GM18909 (cell line): ENCODE measurements around the gene C2orf92.
"Not testable (repeated sequence)": the region's sequence is repeated elsewhere in the genome, so short reads cannot be mapped to it uniquely, and the experiment has no call there.

ENCODE experiments used
- ATAC-seq: cut with Tn5 transposase; IDR thresholded peaks from one replicate; pipeline ENCODE4 v1.9.1; 2021; ENCODE audit warnings: mild to moderate bottlenecking; ENCODE audit not compliant: unreplicated experiment, poor library complexity

C2orf92 gene

DNA sequence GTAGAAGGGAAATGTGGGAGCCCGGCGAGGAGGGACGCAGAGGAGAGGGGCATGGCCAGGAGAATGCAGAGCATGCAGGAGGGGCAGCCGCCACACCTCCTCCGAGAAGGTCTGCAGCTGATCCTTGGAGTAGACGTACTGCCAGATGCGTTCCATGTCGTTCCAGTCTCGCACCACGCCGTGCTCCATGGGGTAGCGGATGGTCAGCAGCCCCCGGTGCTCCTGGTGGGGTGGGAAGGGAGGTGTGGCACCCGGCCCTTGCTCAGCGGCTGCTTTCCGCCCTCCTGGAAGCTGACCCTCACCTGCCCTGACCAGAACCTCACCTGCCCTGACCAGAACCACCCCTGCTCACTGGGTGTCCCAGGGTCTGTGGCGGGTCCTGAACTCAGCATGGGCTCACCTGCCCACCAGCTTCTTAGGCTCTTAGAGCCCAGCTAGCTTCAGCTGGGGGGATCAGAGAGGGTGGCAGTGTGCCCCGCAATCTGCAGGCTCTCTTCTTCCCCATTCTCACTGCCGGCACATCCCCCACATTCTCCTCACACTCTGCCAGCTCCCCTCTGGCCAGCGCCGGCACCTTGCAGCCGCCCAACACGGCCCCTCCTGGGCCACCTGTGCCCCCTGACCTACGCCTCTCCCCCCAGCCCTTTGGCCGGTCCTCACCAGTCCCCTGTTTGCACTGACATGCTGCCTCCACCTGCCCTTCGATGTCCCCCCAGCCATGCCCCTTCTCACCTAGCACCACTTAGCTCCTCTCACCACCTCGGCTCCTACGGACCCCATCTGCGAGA lies 10.1 kb upstream of the C2orf92 start:
- ATAC-seq, result no peak

DNA sequence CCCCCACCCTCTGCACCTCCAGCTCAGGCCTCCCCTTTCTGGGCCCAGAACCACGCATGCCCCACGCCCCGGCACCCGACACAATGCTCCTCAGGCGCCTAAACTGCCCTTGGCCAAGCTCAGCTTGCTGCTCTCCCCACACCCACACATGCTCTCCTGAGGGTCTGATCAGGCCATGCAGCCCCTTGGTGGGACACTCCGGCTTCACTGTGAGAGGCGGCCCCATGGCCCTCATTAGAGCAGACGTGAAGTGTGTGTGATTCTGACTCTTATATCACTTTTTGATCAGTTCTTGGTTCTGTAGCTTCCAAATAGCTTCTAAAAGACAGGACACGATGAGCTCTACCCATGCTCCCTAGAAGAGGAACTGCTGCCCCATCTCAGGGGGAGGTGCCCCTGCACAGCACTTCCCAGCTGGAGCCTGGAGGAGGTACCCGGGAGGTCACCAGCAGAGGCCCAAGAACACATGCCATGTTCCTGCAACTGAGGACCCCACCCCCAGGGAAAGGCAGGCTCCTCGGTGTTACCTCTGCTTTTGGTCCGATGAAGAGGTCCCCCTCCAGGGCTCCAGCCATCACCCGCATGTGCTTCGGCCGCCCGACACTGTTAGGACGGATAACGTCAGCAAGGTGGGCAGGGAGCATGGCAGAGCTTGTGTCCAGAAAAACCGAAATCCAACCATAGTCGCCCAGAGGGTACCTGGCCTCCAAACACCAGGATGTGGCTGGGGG lies 9.3 kb upstream of the C2orf92 start:
- ATAC-seq, result no peak

DNA sequence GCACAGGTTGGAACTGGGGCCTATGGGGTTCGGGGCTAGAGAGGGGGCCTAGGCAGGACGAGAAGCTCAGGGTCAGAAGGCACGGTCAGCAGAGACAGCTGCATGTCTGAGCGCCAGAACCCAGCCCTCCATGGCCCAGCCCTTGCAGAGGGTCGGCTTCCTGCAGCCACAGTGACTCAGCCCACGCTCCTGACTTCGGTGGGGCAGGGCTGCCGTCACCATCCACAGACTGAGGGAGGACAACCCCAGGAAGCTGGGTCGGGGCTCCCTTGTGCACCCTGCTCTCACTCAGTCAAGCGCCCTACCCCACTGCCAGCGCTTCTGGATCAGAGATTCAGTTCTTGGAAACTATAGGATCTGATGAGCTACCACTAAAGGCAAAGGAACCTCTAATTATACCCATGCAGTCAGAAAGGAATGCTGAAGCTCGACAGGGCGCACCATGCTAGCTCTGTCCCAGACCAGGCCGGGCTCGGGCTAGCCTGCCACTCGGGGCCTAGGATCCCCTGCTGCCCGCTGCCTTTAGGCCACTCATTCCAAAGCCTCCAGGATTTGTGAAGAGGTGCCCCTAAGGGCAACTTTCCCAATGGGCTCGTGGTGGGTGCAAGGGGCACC lies 8.6 kb upstream of the C2orf92 start:
- no peak for ATAC-seq

DNA sequence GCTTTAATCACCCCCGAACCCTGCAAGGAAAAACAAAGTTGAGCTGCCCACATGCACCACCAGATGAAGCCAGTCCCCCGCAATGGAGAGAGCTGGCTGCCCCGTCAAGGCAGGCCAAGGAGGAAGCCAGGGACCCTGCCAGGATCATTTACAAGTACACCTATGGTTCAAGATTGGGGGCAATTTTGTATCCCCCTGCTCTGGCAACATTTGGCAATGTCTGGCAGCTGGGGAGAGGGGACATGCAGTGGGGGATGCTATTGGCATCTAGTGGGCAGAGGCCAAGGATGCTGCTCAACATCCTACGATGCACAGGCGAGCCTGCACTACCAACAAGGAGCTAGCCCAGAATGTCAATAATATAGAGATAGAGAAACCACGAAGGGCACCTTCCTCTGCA lies 7.6 kb upstream of the C2orf92 start:
- no peak for ATAC-seq

DNA sequence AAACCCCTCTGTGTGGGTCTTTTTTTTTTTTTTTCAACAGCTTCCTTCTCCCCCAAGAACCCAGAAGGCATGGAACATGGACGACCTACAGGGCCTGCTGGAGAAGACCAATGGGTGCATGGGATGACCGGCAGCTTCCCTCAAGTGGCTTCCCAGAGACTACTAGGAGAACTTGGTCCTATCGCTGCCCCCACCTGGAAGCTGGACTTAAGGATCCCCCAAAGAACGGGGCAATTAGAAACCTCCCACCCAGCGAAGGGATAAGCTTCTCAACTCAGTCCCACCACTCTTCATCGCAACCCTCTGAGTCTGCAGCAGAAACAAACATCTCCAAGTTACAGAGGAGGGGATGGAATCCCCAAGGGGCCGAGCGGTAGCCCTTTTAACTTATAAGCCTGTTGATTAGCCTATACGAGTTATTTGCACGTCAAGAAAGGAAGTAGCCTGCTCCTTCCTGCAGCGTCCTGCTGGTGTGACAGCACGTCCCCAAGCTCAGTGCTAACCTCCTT lies 7.1 kb upstream of the C2orf92 start:
- ATAC-seq, result no peak

DNA sequence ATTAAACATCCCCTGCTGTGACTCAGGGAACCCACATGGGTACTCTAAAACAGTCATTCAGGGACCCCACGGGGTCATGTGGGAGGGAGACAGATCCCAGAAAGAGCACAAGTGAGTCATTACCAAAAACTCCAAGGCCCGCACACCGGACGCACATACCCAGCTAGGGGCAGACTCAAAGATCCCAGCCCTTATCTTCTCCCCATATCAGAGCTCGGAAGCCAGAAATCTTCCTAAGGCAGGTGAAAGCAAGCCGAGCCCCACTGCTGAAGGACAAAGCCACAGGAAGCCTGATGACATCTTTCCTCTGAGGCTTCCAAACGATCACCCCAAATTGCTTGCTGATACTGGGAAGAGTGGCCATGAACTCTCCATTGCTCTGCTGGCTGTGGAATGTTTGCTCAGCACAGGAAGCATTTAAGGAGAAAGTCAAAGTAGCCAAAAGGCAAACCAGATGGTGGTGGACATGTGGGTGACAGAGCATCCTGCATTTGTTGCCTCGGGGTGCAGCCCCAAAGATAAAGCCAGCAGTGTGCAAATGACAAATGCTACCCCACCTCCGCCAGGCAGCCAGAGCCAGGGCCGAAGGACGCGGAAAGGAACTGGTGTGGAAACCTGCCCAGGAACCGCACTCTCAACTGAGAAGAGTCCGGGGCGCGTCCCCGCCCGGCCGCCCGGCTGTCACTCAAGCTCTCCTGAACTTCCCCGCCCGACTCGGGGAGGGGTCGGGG lies 6.5 kb upstream of the C2orf92 start:
- ATAC-seq, result peak; percentile 52

DNA sequence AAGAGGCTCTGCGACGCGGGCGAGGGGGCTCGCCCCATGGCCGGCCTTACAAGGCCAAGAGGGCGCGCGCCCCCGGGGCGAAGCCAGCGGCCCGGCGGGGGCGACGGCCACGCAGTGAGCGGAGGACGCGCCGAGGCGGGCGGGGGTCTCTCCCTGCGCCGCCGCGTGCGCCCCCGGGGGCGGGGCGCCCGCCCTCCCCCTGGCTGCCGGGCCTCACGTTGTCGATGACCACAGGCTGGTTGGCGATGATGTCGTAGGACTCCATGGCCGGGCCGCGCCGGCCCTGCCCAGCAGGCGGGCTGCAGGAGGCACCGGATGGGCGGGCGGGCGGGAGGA lies 5.9 kb upstream of the C2orf92 start:
- no peak for ATAC-seq

DNA sequence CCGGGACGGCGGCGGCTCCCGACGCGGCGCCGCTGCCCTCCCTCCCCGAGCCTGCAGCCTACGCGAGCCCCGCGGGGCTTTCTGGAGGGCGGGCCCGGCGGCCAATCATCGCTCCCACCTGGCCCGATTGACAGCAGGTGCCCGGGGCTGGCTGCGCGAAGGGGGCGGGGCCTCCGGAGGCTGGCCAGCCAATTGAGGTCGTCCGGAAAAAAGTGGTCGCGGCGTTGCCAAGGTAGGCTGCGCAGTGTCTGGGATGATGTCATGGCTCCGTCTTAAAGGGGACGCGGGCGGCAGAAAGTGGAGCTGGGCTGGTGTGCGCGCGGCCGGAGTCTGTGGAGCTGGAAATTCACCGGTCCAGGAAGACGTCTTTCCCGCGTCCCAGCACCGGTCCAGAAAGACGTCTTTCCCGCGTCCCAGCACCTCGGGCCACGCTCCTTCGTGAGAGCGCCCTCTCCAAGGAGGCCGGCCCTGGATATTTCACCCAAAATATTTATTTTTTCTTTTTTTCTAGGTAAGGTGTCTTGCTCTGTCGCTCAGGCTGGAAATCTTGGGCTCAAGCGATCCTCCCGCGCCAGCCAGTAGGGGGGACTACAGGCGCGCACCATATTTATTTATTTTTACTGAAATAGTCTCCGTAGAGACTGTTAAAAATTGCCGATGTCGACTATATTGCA lies 5.4 kb upstream of the C2orf92 start, which contains the start of gene ACTR1B:
TSS of gene ACTR1B (minus strand) at position 83 of the 674 bp plus-strand sequence. CDS start 154 bp downstream, outside the sequence.
- ATAC-seq, result peak; percentile 87

DNA sequence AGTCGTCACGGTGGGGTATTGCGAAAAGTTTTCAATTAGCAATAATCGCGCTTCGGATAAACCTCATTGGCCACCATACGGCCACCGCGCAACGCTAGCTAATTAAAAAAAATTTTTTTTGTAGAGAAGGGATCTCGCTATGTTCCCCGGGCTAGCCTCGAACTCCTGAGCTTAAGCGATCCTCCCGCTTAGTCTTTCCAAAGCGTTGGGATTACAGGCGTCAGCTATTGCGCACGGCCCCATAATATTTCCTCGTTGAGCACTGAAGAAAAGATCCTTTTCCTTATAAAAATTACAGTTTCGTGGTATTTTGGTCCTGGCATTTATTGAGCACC lies 4.9 kb upstream of the C2orf92 start:
- ATAC-seq, result no peak

DNA sequence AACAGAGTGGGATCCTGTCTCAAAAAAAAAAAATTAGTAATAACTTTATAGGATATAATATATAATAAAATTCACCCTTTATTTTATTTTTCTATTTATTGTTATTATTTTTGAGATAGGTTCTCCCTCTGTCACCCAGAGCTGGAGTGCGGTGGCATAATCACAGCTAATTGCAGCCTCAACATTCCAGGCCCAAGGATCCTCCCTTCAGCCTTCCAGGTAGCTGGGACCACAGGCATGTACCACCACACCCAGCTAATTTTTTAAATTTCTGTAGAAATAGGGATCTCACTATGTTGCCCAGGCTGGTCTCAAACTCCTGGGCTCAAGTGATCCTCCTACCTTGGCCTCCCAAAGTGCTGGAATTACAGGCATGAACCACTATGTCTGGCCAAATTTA lies 958 bp downstream of the C2orf92 start:
- ATAC-seq, result no peak

DNA sequence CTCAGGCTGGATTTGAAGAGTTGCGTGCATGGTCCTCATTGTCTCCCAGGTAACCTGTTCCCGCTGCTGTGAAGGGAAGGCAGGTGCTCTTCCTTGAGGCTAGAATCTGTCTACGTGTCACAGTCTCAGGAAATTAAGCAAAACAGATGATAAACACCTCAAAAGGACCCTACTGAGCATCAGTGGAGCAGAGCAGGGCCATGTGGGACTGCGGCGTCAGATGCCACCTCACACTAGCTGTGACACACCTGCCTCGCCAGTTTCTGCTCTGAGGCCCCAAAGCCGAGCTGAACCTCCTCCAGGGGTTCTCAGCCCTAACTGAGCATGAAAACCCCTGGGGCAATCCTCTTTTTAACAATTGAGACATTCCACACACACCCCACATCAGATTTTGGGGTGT lies 2.0 kb downstream of the C2orf92 start:
- no peak for ATAC-seq

DNA sequence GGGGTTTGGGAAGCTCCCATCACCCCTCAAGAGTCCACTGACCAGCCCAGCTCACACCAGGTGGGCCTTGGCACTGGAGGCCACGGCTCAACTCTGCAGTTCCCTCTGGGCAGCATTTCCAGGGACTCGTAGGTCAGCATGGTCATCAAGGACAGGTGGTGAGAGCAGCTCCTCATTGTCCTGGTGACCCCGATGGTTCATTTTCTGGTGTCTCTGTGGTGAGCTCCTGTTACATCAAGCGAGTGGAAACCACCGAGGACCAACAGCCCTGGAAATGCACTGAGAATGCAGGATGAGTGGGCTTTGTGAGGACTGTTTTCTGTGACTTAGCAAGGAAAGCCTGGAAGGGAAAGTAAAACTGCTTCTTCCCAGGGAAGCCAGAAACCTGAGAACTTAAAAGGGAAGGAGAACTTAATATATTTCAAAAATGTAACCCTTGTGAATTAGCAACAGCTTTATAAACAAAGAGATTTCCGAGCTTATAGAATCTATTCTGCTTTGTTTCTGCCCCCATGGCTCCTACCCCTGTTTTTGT lies 3.2 kb downstream of the C2orf92 start:
- not testable (repeated sequence) for ATAC-seq

DNA sequence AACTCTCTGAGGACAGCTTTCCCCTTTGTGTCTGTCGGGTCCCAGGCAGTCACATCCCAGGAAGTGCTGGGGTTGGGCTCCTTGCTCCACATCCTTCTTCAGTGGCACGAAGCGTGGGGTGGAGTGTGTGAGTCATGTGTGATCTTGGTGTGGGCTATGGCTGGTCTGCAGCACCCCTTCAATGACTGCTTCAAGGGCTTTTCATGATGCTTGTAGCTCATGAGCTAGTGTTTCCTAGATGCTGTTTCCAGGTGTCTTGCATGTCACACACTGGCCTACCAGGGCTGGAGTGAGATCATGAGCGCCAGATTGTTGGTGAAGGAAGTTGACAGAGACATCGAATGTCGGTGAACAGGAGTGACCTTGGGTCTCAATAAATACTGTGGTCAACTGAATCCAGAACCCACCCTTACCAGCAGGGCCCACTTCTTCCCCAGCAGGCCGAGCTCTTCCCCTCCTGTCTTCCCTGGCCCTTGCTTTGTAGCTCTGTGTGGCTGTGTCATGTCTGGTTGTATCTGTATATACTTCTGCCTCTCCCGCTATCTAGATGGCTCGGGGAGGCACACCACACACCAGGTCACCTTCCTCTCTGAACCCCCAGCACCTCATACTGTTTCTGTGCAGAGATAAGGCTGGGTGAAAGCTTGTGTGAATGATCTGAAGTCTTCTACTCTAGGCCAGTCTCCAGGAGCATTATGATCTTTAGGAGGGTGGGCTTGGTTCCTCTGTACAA lies 3.8 kb downstream of the C2orf92 start:
- no peak for ATAC-seq

DNA sequence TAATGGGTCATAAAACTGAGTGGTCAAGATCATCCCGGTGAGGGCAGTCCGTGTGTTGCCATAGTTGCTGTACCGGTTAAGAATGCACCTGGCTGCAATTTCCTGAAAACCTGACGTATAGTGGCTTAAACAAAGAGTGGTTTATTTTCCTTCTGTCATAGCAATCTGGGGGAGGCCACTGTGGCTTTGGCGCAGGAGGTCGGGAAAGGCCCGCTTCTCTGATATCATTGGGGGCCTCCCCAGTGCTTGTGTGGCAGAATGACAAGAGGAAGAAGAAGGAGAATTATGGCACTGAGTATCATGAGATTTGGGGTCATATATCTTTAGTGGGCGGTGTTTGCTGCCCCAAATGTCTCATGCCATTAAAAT lies 4.4 kb downstream of the C2orf92 start:
- no peak for ATAC-seq

DNA sequence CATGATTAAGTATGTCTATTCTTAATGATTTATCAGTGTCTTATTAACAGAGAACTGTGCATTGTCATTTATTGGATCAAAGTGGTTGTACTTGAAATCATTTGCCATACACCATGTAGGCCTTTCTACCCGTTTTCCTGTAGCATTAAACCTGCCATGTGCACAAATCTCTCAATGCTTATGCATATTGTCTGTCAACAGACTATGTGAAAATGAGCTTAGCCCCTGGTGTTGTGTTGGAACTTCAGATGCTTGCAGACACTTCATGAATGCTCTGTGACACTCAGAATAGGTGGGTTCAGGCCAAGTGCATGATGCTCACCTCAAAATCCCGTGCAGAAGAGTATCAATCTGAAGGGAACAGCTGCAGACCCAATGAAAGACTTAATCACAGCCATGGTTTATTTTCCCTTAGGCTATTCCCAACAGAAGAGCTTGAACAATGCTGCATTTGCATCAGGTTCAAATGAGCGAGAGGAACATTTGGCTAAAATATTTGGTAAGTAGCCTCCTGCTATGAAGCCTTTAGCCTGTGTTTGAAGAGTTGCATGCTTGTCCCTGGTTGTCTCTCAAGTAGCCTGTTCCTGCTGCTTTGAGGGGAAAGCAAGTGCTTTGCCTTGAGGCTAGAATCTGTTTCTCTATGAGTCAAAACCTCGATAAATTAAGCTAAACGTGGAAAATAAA lies 6.1 kb downstream of the C2orf92 start:
- no peak for ATAC-seq

DNA sequence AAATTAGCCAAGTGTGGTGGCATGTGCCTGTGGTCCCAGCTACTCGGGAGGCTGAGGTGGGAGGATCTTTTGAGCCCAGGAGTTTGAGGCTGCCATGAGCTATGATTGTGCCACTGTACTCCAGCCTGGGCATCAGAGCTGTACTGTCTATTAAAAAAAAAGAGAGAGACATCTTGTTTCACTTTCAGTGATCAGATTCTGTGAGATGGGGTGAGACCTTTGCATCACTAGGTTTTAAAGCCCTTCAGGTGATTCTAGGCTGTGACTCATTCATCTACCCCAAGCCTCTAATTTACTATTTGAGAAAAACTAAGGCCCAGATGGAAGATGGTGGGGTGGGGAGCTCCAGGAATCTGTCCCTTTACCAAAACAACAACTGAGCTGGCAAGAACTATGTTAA lies 7.1 kb downstream of the C2orf92 start:
- ATAC-seq, result no peak

DNA sequence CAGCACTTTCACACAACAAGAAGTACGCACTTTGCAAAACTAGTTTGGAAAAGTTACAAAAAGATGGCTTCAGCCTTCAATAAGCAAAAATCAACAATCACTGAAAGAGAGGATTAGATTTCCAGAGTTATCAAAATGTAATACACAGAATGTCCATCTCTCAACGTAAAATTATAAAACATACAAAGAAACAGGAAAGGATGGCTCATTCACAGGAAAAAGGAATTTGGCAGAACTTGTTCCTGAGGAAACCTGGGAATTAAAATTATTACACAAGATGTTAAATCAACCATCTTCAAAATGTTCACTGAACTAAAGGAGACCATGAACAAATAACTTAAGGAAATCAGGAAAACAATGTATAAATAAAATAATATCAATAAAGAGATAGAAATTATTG lies 8.0 kb downstream of the C2orf92 start:
- ATAC-seq, result no peak

DNA sequence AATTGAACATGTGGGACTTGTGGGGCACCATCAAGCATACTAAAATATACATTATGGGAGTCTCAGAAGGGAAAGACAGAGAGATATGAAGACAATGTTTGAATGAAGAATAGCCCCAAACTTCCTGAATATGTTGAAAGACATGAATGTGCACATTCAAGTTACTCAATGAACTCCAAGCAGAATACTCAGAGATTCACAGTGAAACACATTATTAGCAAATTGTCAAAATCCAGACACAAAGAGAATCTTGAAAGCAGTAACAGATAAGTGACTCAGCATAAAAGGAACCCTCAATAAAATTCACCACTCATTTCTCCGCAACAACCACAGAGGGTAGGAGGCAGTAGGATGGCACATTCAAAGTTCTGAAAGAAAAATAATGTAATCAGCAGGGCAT lies 8.8 kb downstream of the C2orf92 start:
- no peak for ATAC-seq

DNA sequence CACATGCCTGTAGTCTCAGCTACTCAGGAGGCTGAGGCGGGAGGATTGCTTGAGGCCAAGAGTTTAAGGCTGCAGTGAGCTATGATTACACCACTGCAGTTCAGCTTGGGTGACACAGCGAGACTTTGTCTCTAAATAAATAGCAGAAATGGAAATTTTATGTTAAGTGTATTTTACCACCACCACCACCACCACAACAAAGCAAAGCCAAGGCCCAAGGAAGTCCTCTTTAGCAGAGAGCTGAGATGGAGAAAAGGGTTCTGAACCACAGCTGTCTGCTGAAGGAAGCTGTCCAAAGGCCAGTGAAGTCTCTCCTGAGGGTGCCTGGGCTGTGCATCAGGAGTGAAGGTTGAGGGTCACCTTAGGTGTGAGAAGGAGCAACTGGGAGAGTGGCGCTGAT lies 17.7 kb downstream of the C2orf92 start:
- not testable (repeated sequence) for ATAC-seq
